Measurements from ENCODE around the gene TSTD1.

- TF ChIP-seq CTCF (conservative IDR thresholded peaks at IDR 0.05; ENCODE audit: low read length) (no peak), EZH2phosphoT487 (IDR thresholded peaks at IDR 0.05; ENCODE audit: borderline replicate concordance) (no peak)
Measured at GRCh38 chr1:161033751-161034150, 5.0 kb downstream of the TSTD1 start.
